ENCODE measurements around the gene SEC14L6.

The SEC14L6 gene

DNA sequence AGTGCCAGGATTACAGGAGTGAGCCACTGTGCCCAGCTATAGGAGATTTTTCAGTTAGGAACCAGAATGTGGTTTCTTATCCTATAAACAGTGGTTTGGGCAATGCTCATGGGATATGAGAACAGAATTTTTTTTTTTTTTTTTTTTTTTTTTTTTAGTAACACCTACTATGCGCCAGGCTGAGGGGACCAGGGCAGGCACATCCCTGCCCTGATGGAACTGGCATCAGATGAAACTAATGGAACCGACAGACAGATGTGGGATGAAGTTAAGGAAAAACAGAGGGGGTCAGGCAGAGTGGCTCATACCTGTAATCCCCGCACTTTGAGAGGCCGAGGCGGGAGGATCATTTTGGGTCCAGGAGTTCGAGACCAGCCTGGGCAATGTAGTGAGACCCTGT lies 45.9 kb downstream of the SEC14L6 start:
- Histone ChIP-seq H3K4me3 (ENCODE audit: low read depth in 1 of 2, low read length in 2 of 2) (no peak overlapping the region), H3K9ac (ENCODE audit: low read depth in 1 of 2, low read length in 2 of 2) (no peak overlapping the region)

GRCh38 chr22:30497466-30498150 lies 48.9 kb downstream of the SEC14L6 start:
- Histone ChIP-seq H3K36me3 (ENCODE audit: control insufficient read depth in 1 of 2, insufficient read depth in 2 of 2, low read length in 2 of 2) (no peaks in the 10 kb centered on the region), H3K9ac (ENCODE audit: low read depth in 1 of 2, low read length in 2 of 2) (no peak overlapping the region), H3K9me3 (ENCODE audit: control insufficient read depth in 1 of 2, low read length in 2 of 2) (no peaks in the 10 kb centered on the region), H3K27ac (ENCODE audit: low read depth, low read length) (no peak overlapping the region), H3K4me3 (ENCODE audit: low read depth in 1 of 2, low read length in 2 of 2) (no peak overlapping the region), H3K27me3 (ENCODE audit: control insufficient read depth in 1 of 2, insufficient read depth in 2 of 2, low read length in 2 of 2) (peaks cover 0 to 5% of the 10 kb centered on the region in 2 donors), H3K4me1 (ENCODE audit: control insufficient read depth in 1 of 2, insufficient read depth in 2 of 2, low read length in 2 of 2) (no peaks in the 10 kb centered on the region)

More for the DNA sequence above, 45.9 kb downstream of the SEC14L6 start:
- Histone ChIP-seq H3K9me3 (ENCODE audit: control insufficient read depth in 1 of 2, low read length in 2 of 2) (no peaks in the 10 kb centered on the region), H3K27ac (ENCODE audit: low read depth, low read length) (no peak overlapping the region), H3K27me3 (ENCODE audit: control insufficient read depth in 1 of 2, insufficient read depth in 2 of 2, low read length in 2 of 2) (peaks cover 6 to 19% of the 10 kb centered on the region in 2 donors), H3K4me1 (ENCODE audit: control insufficient read depth in 1 of 2, insufficient read depth in 2 of 2, low read length in 2 of 2) (no peaks in the 10 kb centered on the region), H3K36me3 (ENCODE audit: control insufficient read depth in 1 of 2, insufficient read depth in 2 of 2, low read length in 2 of 2) (no peaks in the 10 kb centered on the region)

GRCh38 chr22:30495041-30495784 lies 51.3 kb downstream of the SEC14L6 start:
- Histone ChIP-seq H3K4me3 (ENCODE audit: low read depth in 1 of 2, low read length in 2 of 2) (no peak overlapping the region), H3K27me3 (ENCODE audit: control insufficient read depth in 1 of 2, insufficient read depth in 2 of 2, low read length in 2 of 2) (no peaks in the 10 kb centered on the region), H3K9ac (ENCODE audit: low read depth in 1 of 2, low read length in 2 of 2) (no peak overlapping the region), H3K4me1 (ENCODE audit: control insufficient read depth in 1 of 2, insufficient read depth in 2 of 2, low read length in 2 of 2) (no peaks in the 10 kb centered on the region), H3K36me3 (ENCODE audit: control insufficient read depth in 1 of 2, insufficient read depth in 2 of 2, low read length in 2 of 2) (no peaks in the 10 kb centered on the region), H3K9me3 (ENCODE audit: control insufficient read depth in 1 of 2, low read length in 2 of 2) (no peaks in the 10 kb centered on the region), H3K27ac (ENCODE audit: low read depth, low read length) (no peak overlapping the region)

DNA sequence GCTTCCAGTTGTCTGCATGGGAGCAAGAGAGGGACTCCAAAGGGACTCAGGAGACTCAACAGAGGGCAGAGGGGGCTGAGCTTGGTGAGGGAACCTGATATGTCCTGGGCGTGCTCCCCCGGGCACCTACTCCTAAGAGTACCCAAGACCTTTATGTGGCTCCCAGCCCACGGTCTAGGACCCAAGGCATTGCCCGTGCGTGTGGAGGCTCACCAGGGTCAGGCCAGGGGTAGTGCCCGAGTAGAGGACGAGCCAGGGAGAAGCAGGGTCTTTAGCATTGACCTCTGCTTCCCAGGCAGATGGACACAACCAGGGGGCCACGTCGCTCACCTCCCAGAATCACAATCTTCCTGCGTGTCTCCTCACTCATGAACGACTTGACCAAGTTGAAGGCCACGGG lies 54.4 kb downstream of the SEC14L6 start:
- H3K27ac ChIP-seq (ENCODE audit: low read depth, low read length): no peak overlapping the region

DNA sequence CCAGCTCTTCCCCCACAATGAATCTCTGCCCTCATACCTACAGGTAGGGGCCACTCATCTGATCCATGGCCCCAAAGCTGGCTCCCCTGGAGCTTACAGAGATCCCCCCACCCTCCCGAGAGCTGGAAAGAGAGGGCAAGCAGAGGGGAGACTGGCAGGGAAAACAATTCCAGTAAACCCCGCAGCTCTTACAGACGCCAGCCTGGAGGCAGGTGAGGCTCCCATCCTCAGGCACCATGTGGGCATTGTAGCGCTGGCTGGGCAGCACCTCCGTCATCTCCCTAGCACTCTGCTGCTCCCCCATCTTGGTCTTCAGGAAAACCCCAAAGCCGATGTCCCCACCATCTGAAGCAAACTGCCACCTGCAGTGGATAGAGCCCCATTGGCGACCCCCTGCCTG lies 55.2 kb downstream of the SEC14L6 start:
- Histone ChIP-seq H3K4me1 (ENCODE audit: control insufficient read depth in 1 of 2, insufficient read depth in 2 of 2, low read length in 2 of 2) (peaks cover 0 to 4% of the 10 kb centered on the region in 2 donors), H3K27ac (ENCODE audit: low read depth, low read length) (no peak overlapping the region), H3K9me3 (ENCODE audit: control insufficient read depth in 1 of 2, low read length in 2 of 2) (no peaks in the 10 kb centered on the region), H3K4me3 (ENCODE audit: low read depth in 1 of 2, low read length in 2 of 2) (no peak overlapping the region), H3K9ac (ENCODE audit: low read depth in 1 of 2, low read length in 2 of 2) (no peak overlapping the region), H3K36me3 (ENCODE audit: control insufficient read depth in 1 of 2, insufficient read depth in 2 of 2, low read length in 2 of 2) (no peaks in the 10 kb centered on the region), H3K27me3 (ENCODE audit: control insufficient read depth in 1 of 2, insufficient read depth in 2 of 2, low read length in 2 of 2) (no peaks in the 10 kb centered on the region)

More for the DNA sequence above, 54.4 kb downstream of the SEC14L6 start:
- Histone ChIP-seq H3K36me3 (ENCODE audit: control insufficient read depth in 1 of 2, insufficient read depth in 2 of 2, low read length in 2 of 2) (no peaks in the 10 kb centered on the region), H3K4me1 (ENCODE audit: control insufficient read depth in 1 of 2, insufficient read depth in 2 of 2, low read length in 2 of 2) (no peaks in the 10 kb centered on the region), H3K27me3 (ENCODE audit: control insufficient read depth in 1 of 2, insufficient read depth in 2 of 2, low read length in 2 of 2) (no peaks in the 10 kb centered on the region), H3K9me3 (ENCODE audit: control insufficient read depth in 1 of 2, low read length in 2 of 2) (no peaks in the 10 kb centered on the region), H3K4me3 (ENCODE audit: low read depth in 1 of 2, low read length in 2 of 2) (no peak overlapping the region), H3K9ac (ENCODE audit: low read depth in 1 of 2, low read length in 2 of 2) (no peak overlapping the region)

DNA sequence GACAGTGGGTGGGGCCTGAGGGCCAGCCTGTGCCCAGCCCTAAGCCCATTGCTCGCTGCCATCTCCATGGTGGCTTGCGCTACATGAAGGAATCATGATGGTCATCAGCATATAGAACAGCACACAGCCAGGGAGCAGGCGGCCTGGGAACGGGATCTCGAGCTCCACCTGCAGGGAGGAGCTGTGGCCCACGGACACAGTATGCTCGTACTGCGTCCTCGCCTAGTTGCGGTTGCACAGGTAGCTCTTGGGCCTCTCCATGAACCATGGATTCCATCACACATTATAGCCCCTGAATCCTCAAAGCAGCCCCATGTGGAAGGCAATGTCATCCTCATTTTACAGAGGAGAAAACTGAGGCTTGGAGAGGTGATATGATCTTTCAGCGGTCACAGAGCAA lies 56.1 kb downstream of the SEC14L6 start:
- Histone ChIP-seq H3K9ac (ENCODE audit: low read depth in 1 of 2, low read length in 2 of 2) (no peak overlapping the region), H3K9me3 (ENCODE audit: control insufficient read depth in 1 of 2, low read length in 2 of 2) (no peaks in the 10 kb centered on the region), H3K27ac (ENCODE audit: low read depth, low read length) (no peak overlapping the region), H3K4me3 (ENCODE audit: low read depth in 1 of 2, low read length in 2 of 2) (no peak overlapping the region), H3K4me1 (ENCODE audit: control insufficient read depth in 1 of 2, insufficient read depth in 2 of 2, low read length in 2 of 2) (peaks cover 0 to 4% of the 10 kb centered on the region in 2 donors), H3K27me3 (ENCODE audit: control insufficient read depth in 1 of 2, insufficient read depth in 2 of 2, low read length in 2 of 2) (no peaks in the 10 kb centered on the region), H3K36me3 (ENCODE audit: control insufficient read depth in 1 of 2, insufficient read depth in 2 of 2, low read length in 2 of 2) (no peaks in the 10 kb centered on the region)

GRCh38 chr22:30488121-30488520 lies 58.4 kb downstream of the SEC14L6 start:
- Histone ChIP-seq H3K27me3 (ENCODE audit: control insufficient read depth in 1 of 2, insufficient read depth in 2 of 2, low read length in 2 of 2) (no peaks in the 10 kb centered on the region), H3K36me3 (ENCODE audit: control insufficient read depth in 1 of 2, insufficient read depth in 2 of 2, low read length in 2 of 2) (no peaks in the 10 kb centered on the region), H3K4me3 (ENCODE audit: low read depth in 1 of 2, low read length in 2 of 2) (no peak overlapping the region), H3K9ac (ENCODE audit: low read depth in 1 of 2, low read length in 2 of 2) (no peak overlapping the region), H3K27ac (ENCODE audit: low read depth, low read length) (no peak overlapping the region), H3K9me3 (ENCODE audit: control insufficient read depth in 1 of 2, low read length in 2 of 2) (no peaks in the 10 kb centered on the region), H3K4me1 (ENCODE audit: control insufficient read depth in 1 of 2, insufficient read depth in 2 of 2, low read length in 2 of 2) (peaks cover 0 to 7% of the 10 kb centered on the region in 2 donors)

DNA sequence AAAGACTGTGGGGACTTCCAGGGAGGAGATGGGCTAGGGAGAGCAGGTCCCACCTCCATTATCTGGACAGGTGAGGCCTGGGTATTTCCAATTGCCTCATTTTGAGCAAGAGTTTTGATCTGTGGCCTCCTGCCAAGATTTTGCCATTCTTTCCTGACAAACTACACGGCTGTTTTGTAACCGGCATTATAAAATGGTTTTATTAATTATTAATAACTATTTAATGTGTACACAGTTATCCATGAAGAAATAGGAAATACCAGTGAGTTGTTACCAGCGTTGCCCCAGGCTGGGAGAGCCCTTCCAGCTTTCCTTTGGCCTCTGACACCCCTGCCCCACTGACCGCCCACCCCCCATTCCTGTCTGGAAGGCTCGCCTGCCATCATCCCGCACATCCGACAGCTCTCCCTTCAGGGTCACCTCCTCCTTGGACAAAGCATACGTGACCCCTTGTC lies 59.9 kb downstream of the SEC14L6 start:
- peaks cover 0 to 7% of the 10 kb centered on the region in 2 donors for H3K4me1 ChIP-seq (ENCODE audit: control insufficient read depth in 1 of 2, insufficient read depth in 2 of 2, low read length in 2 of 2)
- no peaks in the 10 kb centered on the region for H3K36me3 ChIP-seq (ENCODE audit: control insufficient read depth in 1 of 2, insufficient read depth in 2 of 2, low read length in 2 of 2)
- H3K27me3 ChIP-seq (ENCODE audit: control insufficient read depth in 1 of 2, insufficient read depth in 2 of 2, low read length in 2 of 2): no peaks in the 10 kb centered on the region
- no peaks in the 10 kb centered on the region for H3K9me3 ChIP-seq (ENCODE audit: control insufficient read depth in 1 of 2, low read length in 2 of 2)
- no peak overlapping the region for H3K27ac ChIP-seq (ENCODE audit: low read depth, low read length)
- H3K9ac ChIP-seq (ENCODE audit: low read depth in 1 of 2, low read length in 2 of 2): no peak overlapping the region
- H3K4me3 ChIP-seq (ENCODE audit: low read depth in 1 of 2, low read length in 2 of 2): no peak overlapping the region

GRCh38 chr22:30486118-30486517 lies 60.4 kb downstream of the SEC14L6 start:
- Histone ChIP-seq H3K4me3 (ENCODE audit: low read depth in 1 of 2, low read length in 2 of 2) (no peak overlapping the region), H3K9me3 (ENCODE audit: control insufficient read depth in 1 of 2, low read length in 2 of 2) (no peaks in the 10 kb centered on the region), H3K27me3 (ENCODE audit: control insufficient read depth in 1 of 2, insufficient read depth in 2 of 2, low read length in 2 of 2) (no peaks in the 10 kb centered on the region), H3K36me3 (ENCODE audit: control insufficient read depth in 1 of 2, insufficient read depth in 2 of 2, low read length in 2 of 2) (no peaks in the 10 kb centered on the region), H3K27ac (ENCODE audit: low read depth, low read length) (no peak overlapping the region), H3K4me1 (ENCODE audit: control insufficient read depth in 1 of 2, insufficient read depth in 2 of 2, low read length in 2 of 2) (peaks cover 0 to 7% of the 10 kb centered on the region in 2 donors), H3K9ac (ENCODE audit: low read depth in 1 of 2, low read length in 2 of 2) (no peak overlapping the region)

DNA sequence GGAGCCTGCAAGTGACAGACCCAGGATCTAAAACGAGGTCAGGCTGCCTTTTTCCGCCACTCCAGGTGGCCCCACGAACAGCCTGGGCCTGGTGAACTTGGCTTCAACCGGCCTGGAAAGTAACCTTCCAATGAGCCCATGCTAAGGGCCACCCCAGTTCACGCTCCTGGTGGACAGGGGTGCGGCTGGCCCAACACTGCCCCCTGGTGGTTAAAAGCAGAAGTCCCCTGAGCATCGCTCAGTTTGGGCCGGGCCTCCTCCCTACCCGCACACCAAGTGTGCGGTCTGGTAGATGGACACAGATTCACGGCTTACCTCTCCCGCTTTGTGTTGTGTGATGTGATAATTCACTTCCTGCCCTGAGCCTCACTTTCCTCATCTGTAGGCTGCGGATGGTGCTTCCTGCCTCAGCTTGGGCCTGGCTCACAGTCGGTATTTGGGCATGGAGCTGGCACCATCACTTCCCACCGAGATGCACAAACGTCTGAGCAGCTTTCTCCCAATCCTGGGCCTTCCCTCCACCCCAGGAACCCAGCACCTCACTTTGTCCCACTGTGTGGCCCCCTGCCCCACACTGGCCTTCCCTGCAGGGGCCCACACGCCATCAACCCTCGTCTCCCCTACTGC lies 61.1 kb downstream of the SEC14L6 start:
- H3K36me3 ChIP-seq (ENCODE audit: control insufficient read depth in 1 of 2, insufficient read depth in 2 of 2, low read length in 2 of 2): no peaks in the 10 kb centered on the region
- H3K4me3 ChIP-seq (ENCODE audit: low read depth in 1 of 2, low read length in 2 of 2): no peak overlapping the region
- H3K27ac ChIP-seq (ENCODE audit: low read depth, low read length): no peak overlapping the region
- H3K27me3 ChIP-seq (ENCODE audit: control insufficient read depth in 1 of 2, insufficient read depth in 2 of 2, low read length in 2 of 2): no peaks in the 10 kb centered on the region
- H3K4me1 ChIP-seq (ENCODE audit: control insufficient read depth in 1 of 2, insufficient read depth in 2 of 2, low read length in 2 of 2): peaks cover 0 to 7% of the 10 kb centered on the region in 2 donors
- H3K9ac ChIP-seq (ENCODE audit: low read depth in 1 of 2, low read length in 2 of 2): no peak overlapping the region
- H3K9me3 ChIP-seq (ENCODE audit: control insufficient read depth in 1 of 2, low read length in 2 of 2): no peaks in the 10 kb centered on the region
